Rectal smooth muscle tissue (tissue), 1 donor: Measurements from ENCODE around the gene ZNF865.

Experiments used
- H3K27ac ChIP-seq: one replicate; pipeline ENCODE4 v1.7.0; 2013; ENCODE audit warnings: low read depth, low read length, inconsistent platforms
- H3K27me3 ChIP-seq: one replicate; pipeline ENCODE4 v1.7.0; 2013; ENCODE audit warnings: low read length; ENCODE audit not compliant: control insufficient read depth, insufficient read depth
- H3K36me3 ChIP-seq: one replicate; pipeline ENCODE4 v1.7.0; 2013; ENCODE audit warnings: low read length; ENCODE audit not compliant: control insufficient read depth, insufficient read depth
- H3K4me1 ChIP-seq: one replicate; pipeline ENCODE4 v1.7.0; 2013; ENCODE audit warnings: low read length; ENCODE audit not compliant: control insufficient read depth, insufficient read depth
- H3K4me3 ChIP-seq: one replicate; pipeline ENCODE4 v1.7.0; 2013; ENCODE audit warnings: low read length
- H3K9ac ChIP-seq: one replicate; pipeline ENCODE4 v1.7.0; 2013; ENCODE audit warnings: low read length

Gene ZNF865

GRCh38 chr19:55647732-55648584 lies 42.5 kb downstream of the ZNF865 start, which contains the start of gene CCDC106:
CCDC106 (plus strand) TSS chr19:55648212; CDS start chr19:55649047, 835 bp downstream.
- H3K4me1 ChIP-seq = peaks cover 23% of the 10 kb centered on the region
- H3K4me3 ChIP-seq = peak within 1 kb of the TSS; percentile 82
- H3K27ac ChIP-seq = peak within 1 kb of the TSS; percentile 79
- H3K36me3 ChIP-seq = no peaks in the 10 kb centered on the region
- H3K27me3 ChIP-seq = no peaks in the 10 kb centered on the region
- H3K9ac ChIP-seq = peak within 1 kb of the TSS; percentile 38

DNA sequence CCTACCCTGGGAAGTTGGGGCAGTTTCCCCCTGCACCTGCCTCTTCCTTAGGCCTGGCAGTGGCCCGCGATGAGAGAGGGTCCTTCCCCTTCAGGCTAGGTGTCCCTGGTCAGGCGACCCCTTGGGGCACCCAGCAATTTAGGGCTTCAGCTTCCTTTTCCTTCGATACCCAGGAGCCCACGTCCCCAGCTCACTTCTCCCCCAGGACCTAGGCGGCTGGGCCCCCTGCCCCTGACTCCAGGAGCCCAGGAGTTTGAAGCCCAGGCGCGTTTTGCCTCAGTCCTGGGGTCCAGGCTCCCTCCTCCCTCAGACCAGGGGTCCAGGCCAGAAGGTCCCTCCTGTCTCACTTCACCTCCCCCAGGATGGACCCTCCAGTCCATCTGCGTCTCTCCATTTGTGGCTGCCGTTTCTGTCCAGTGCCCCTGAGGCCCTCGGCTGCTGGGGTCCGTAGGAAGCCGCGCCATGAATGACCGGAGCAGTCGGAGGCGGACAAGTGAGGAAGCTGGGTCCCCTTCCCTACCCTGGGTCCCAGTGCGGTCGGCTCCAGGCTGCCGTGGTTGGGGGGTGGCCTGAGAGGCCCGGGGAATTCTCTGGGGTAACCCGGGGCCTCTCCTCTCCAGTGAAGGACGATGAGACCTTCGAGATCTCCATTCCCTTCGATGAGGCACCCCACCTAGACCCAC lies 43.3 kb downstream of the ZNF865 start:
- Histone ChIP-seq H3K27ac (peak overlapping the region; percentile 79), H3K9ac (peak overlapping the region; percentile 38), H3K4me1 (peaks cover 20% of the 10 kb centered on the region), H3K36me3 (no peaks in the 10 kb centered on the region), H3K27me3 (no peaks in the 10 kb centered on the region), H3K4me3 (peak overlapping the region; percentile 82)

DNA sequence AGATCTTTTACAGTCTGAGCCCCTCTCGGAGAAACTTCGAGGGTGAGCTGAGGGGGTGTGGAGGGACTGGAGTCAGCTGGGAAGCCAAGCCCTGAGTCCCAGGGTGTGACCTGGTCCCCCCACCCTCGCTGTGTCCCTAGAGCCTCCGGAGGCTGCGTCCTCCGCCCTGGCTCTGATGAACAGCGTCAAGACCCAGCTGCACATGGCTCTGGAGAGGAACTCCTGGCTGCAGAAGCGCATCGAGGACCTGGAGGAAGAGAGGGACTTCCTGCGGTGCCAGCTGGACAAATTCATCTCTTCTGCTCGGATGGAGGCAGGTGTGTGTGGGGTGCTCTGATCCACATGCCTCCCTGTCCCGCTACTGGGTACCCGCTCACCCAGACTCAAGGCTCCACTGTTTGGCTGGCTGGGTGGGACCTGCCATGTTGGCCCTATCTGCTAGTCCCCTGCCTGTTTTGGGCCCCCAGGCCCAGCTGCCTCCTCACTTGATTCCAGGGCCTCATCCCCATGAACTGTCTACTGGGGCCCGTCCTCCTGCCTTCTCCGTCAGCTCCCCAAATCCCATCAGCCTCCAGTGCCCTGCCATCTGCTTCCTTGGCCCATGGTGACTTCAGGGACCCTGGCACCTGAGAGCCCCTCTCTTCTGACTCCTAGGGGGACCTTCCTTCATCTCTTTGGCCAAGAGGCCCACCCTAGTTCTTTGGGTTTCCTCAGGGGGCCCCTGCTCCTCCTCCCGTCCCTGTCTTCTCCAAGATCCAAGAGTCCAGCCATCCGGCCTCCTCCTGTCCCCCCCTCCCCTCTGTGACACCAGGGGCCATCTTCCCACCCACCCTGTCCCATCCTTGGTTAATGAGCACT lies 44.0 kb downstream of the ZNF865 start:
- H3K27me3 ChIP-seq = no peaks in the 10 kb centered on the region
- H3K4me1 ChIP-seq = peaks cover 14% of the 10 kb centered on the region
- peak overlapping the region; percentile 82 for H3K4me3 ChIP-seq
- H3K36me3 ChIP-seq = no peaks in the 10 kb centered on the region
- no peak overlapping the region for H3K9ac ChIP-seq
- peak overlapping the region; percentile 79 for H3K27ac ChIP-seq

- no peak overlapping the region for H3K4me3 ChIP-seq
- peaks cover 13% of the 10 kb centered on the region for H3K4me1 ChIP-seq
- H3K27ac ChIP-seq = no peak overlapping the region
Observed at GRCh38 chr19:55650126-55650557, 44.7 kb downstream of the ZNF865 start.

GRCh38 chr19:55650602-55651230 lies 45.3 kb downstream of the ZNF865 start:
- H3K4me1 ChIP-seq = peaks cover 15% of the 10 kb centered on the region
- H3K36me3 ChIP-seq = no peaks in the 10 kb centered on the region
- no peak overlapping the region for H3K9ac ChIP-seq

More at GRCh38 chr19:55650126-55650557, 44.7 kb downstream of the ZNF865 start:
- no peak overlapping the region for H3K9ac ChIP-seq
- H3K27me3 ChIP-seq = no peaks in the 10 kb centered on the region
- H3K36me3 ChIP-seq = no peaks in the 10 kb centered on the region

DNA sequence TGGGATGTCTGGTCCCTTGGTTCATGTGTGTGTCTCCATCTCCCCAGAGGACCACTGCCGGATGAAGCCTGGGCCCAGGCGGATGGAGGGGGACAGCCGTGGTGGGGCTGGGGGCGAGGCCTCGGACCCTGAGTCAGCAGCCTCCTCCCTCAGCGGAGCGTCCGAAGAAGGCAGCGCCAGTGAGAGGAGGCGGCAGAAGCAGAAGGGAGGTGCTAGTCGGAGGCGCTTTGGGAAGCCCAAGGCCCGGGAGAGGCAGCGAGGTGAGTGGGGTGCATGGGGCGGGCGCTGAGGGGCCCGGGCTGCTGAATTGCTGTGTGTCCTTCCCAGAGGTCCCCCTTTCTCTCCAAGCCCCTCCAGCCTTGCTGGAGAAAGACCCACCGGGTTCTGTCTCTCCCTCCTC lies 45.8 kb downstream of the ZNF865 start:
- H3K27ac ChIP-seq = no peak overlapping the region
- no peaks in the 10 kb centered on the region for H3K36me3 ChIP-seq
- H3K4me1 ChIP-seq = peaks cover 20% of the 10 kb centered on the region
- H3K27me3 ChIP-seq = no peaks in the 10 kb centered on the region
- no peak overlapping the region for H3K9ac ChIP-seq
- H3K4me3 ChIP-seq = no peak overlapping the region

More at GRCh38 chr19:55650602-55651230, 45.3 kb downstream of the ZNF865 start:
- no peaks in the 10 kb centered on the region for H3K27me3 ChIP-seq
- no peak overlapping the region for H3K4me3 ChIP-seq
- H3K27ac ChIP-seq = no peak overlapping the region

GRCh38 chr19:55652311-55653128 lies 47.1 kb downstream of the ZNF865 start:
- no peaks in the 10 kb centered on the region for H3K36me3 ChIP-seq
- no peak overlapping the region for H3K9ac ChIP-seq
- no peaks in the 10 kb centered on the region for H3K27me3 ChIP-seq
- H3K4me3 ChIP-seq = no peak overlapping the region
- H3K4me1 ChIP-seq = peaks cover 28% of the 10 kb centered on the region
- no peak overlapping the region for H3K27ac ChIP-seq

DNA sequence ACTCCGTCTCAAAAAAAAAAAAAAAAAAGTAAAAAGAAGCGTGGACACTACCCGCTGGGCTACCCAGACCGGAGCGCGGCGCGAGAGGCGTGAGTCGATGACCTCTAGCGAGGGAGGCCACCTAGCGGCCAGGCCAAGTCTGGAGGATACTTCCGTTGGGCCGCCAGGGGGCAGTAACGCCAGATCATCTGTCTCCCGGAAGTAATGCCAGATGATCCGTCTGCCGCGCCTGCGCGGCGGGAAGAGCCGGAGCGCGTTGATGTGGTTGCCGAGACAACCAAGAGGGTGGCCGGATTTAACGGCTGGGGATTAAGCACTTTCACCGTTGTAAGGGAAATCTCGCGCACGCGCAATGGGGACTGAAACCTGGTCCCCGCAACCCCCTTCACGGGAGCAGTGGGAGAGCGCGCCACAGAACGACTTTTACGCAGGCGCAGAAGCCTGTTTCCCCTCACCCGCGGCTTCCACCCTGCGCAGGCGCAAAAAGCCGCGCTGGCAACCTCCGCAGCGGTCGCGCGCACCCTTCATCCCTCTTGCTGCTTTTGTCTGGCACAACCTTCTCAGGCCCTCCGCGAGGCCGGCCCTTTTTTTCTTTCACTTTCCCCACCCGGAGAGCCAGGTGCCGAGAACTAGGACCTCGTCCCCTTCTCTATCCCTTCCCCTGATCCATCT lies 48.3 kb downstream of the ZNF865 start:
- Histone ChIP-seq H3K36me3 (no peaks in the 10 kb centered on the region), H3K4me1 (peaks cover 26% of the 10 kb centered on the region), H3K27me3 (no peaks in the 10 kb centered on the region), H3K9ac (peak overlapping the region; percentile 100), H3K27ac (peak overlapping the region; percentile 99), H3K4me3 (peak overlapping the region; percentile 84)

GRCh38 chr19:55654323-55654867 lies 48.9 kb downstream of the ZNF865 start:
- Histone ChIP-seq H3K4me3 (peak overlapping the region; percentile 84), H3K36me3 (no peaks in the 10 kb centered on the region), H3K4me1 (peaks cover 21% of the 10 kb centered on the region), H3K27me3 (no peaks in the 10 kb centered on the region), H3K27ac (peak overlapping the region; percentile 99), H3K9ac (peak overlapping the region; percentile 100)

DNA sequence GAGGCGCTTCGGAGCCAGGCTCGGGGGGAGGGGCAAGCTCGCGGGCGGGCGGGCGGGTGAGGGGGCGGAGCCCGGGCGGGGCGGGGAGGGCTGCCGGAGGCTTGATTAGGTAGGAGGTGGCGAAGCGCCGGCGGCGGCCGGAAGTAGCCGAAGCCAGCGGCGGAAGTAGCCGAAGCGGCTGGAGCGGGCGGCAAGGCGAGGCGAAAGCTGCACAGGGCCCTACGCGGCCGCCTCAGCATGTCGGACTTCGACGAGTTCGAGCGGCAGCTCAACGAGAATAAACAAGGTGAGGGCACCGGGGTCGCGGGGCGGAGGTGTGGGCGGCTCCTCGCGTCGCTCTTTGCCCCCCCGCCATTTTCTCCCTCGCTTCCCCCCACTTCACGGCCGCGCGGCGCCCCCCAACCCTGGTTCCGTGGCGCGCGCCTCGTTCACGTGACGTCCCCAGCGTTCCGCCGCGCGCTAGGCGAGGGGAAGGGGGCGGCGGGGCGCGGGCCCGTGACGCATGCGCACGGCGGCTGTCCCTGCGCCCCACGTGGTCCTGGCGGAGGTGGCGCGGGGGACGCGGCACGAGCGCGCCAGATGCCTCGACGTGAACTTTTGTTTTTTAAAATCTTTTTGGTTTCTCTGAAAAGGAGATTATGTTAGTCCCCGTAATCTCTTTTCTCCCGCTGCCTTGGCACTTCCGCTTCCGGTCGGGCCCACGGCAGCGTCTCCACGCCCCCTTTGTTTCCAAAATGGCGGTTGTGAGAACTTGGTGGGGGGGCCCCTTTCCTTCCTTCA lies 49.6 kb downstream of the ZNF865 start, which contains the start of gene U2AF2:
U2AF2 (plus strand) TSS at position 168 of the 780 bp plus-strand sequence; CDS start at position 238, 70 bp downstream.
- Histone ChIP-seq H3K27me3 (no peaks in the 10 kb centered on the region), H3K9ac (peak within 1 kb of the TSS; percentile 100), H3K36me3 (peaks cover 4% of the 10 kb centered on the region), H3K4me1 (peaks cover 21% of the 10 kb centered on the region), H3K27ac (peak within 1 kb of the TSS; percentile 99), H3K4me3 (peak within 1 kb of the TSS; percentile 84)
